ES-I3 (cell line): ENCODE results near the gene GAS7.
"Not testable (repeated sequence)": the region's sequence is repeated elsewhere in the genome, so short reads cannot be mapped to it uniquely, and the experiment has no call there.

Experiments
- H3K36me3 ChIP-seq: 2 replicates; pipeline ENCODE4 v1.6.1; 2013; ENCODE audit warnings: mild to moderate bottlenecking, low read length, control low read depth, moderate library complexity; ENCODE audit not compliant: insufficient read depth
- H3K4me1 ChIP-seq: 2 replicates; pipeline ENCODE4 v1.6.1; 2013; ENCODE audit warnings: mild to moderate bottlenecking, control low read depth, low read length; ENCODE audit not compliant: insufficient read depth
- H3K9ac ChIP-seq: 2 replicates; pipeline ENCODE4 v1.6.1; 2013; ENCODE audit warnings: low read depth, mild to moderate bottlenecking, low read length, moderate library complexity
- H3K9me3 ChIP-seq: 2 replicates; pipeline ENCODE4 v1.6.1; 2013; ENCODE audit warnings: mild to moderate bottlenecking, low read length, moderate library complexity; ENCODE audit not compliant: control insufficient read depth, insufficient read depth

GAS7 gene

DNA sequence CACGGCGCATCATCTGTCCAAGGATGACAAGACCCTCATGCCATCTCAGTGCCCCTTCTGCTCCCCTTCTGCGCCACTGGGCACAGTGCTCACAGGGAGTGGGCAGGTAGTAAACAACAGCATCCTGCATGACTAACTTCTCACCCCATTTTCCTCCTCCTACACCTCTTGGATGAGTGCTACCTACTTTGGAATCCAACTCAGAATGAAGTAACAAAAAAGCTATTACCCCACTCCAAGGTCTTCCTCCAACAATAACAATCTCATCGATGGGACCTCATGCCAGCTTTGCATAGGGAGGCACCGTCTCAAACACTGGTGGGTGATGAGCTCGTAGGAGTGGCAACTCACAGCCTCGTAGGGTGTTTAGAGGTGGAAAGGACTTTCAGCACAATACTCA is 194.7 kb downstream of the GAS7 start:
- Histone ChIP-seq H3K36me3 (no peaks in the 10 kb centered on the region), H3K9me3 (no peaks in the 10 kb centered on the region), H3K9ac (no peak overlapping the region), H3K4me1 (no peaks in the 10 kb centered on the region)

DNA sequence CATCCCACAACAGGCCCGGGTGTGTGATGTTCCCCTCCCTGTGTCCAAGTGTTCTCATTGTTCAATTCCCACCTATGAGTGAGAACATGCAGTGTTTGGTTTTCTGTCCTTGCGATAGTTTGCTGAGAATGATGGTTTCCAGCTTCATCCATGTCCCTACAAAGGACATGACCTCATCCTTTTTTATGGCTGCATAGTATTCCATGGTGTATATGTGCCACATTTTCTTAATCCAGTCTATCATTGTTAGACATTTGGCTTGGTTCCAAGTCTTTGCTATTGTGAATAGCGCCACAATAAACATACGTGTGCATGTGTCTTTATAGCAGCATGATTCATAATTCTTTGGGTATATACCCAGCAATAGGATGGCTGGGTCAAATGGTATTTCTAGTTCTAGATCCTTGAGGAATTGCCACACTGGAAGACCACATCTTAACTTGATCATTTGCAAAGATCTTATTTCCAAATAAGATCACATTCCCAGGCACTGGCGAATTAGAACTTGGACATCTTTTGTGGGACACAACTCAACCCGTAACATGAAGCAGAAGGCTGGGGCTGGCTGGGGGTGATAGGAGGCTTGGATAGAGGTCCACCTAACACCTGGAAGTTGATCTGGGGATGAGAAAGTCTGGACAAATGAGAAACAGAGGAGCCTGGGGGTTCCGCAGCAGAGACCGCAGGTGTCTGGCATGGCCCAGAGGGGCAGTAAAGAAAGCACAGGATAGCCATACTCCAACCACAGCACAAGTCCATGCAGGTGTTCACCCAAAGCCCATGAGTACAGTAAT is 195.6 kb downstream of the GAS7 start:
- not testable (repeated sequence) for H3K9ac ChIP-seq, H3K9me3 ChIP-seq, H3K4me1 ChIP-seq, H3K36me3 ChIP-seq

GRCh38 chr17:10001306-10001873 is 197.0 kb downstream of the GAS7 start:
- no peaks in the 10 kb centered on the region for H3K9me3 ChIP-seq
- H3K36me3 ChIP-seq, result no peaks in the 10 kb centered on the region
- H3K9ac ChIP-seq, result no peak overlapping the region
- H3K4me1 ChIP-seq, result no peaks in the 10 kb centered on the region

GRCh38 chr17:9999919-10000695 is 198.3 kb downstream of the GAS7 start:
- Histone ChIP-seq H3K9me3 (no peaks in the 10 kb centered on the region), H3K36me3 (no peaks in the 10 kb centered on the region), H3K9ac (no peak overlapping the region), H3K4me1 (no peaks in the 10 kb centered on the region)

- Histone ChIP-seq H3K4me1 (no peaks in the 10 kb centered on the region), H3K9ac (no peak overlapping the region), H3K36me3 (no peaks in the 10 kb centered on the region), H3K9me3 (no peaks in the 10 kb centered on the region)
These were observed 200.3 kb downstream of the GAS7 start for GRCh38 chr17:9998060-9998459.

DNA sequence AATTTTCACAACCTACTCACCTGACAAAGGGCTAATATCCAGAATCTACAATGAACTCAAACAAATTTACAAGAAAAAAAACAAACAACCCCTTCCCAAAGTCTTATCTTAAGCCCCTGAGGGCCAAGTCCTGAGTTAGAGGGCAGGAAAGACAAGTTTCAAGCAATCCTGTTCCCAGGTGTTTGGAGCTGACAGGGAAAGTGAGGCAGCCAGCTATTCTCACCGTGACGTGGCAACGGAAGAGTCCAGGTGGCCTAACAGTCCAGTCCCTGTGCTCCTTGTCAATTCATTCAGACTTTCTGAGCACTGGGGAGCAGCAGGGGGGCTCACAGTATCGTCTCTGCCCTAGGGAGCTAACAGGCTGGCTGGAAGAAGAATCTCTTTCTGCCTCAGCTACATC is 203.6 kb downstream of the GAS7 start:
- Histone ChIP-seq H3K9me3 (no peaks in the 10 kb centered on the region), H3K36me3 (no peaks in the 10 kb centered on the region), H3K9ac (no peak overlapping the region), H3K4me1 (no peaks in the 10 kb centered on the region)

DNA sequence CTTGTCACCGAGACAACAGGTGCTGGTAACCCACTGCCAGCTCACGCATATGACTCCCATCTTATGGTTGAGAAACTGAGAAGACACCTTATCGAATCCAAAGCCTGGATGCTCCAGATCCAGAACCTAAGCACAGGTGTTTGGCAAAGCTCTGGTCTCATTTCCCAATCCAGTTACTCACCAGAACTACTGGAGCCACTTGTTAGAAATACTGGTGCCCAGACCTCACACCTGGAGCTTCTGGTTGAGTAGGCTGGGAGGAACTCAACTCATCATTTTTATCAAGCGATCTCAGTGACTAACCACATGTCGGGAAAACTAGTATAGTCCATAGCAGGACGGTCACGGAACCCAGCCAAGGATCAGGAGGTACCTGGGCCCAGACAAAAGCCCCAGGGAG is 206.6 kb downstream of the GAS7 start:
- H3K9me3 ChIP-seq, result no peaks in the 10 kb centered on the region
- H3K4me1 ChIP-seq, result peaks cover 4% of the 10 kb centered on the region
- no peak overlapping the region for H3K9ac ChIP-seq
- H3K36me3 ChIP-seq, result no peaks in the 10 kb centered on the region

- no peak overlapping the region for H3K9ac ChIP-seq
These were observed 207.1 kb downstream of the GAS7 start for GRCh38 chr17:9991351-9991750.

DNA sequence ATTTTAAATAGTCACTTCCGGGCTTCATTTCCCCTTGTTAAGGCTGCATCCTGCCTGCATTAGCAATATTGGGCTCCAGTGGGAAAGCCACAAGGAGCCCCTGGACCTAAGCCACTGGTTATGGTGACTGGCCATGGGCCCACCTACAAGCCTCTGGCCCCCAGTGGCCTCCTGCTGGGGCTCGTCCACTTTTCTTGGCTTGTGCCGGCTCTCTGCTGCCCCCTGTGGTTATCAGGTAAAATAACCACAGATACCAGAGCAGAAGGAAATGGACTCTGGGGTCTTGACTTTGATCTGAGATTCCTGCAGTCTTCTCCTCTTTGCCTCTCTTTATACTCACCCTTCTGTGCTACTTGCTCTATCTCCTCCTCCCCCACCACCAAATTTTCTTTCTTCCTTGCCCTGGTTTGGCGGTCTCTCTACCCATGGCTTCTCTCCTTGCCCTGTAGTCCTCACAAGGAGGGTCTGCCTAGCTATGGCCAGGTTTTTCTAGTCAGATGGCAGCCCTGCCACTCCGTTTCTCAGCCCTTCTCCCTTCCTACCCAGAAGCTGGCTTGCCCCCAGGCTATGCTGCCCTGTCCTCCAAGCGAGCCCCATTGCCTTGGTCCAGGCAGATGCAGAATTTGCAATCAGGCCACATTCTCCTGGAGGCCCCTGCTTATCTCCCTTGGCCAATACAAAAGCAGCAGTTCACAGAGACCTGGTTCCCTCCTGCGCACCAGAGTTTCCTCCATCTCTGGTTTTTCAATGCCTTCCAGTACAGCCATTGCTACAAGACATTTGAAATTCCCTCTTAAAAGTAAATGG is 210.4 kb downstream of the GAS7 start:
- Histone ChIP-seq H3K9ac (no peak overlapping the region), H3K4me1 (peaks cover 4% of the 10 kb centered on the region), H3K36me3 (no peaks in the 10 kb centered on the region; the same call in 1 of the 2 replicates)

More at GRCh38 chr17:9991351-9991750, 207.1 kb downstream of the GAS7 start:
- Histone ChIP-seq H3K9me3 (no peaks in the 10 kb centered on the region), H3K4me1 (peaks cover 4% of the 10 kb centered on the region), H3K36me3 (no peaks in the 10 kb centered on the region)

GRCh38 chr17:9986754-9987382 is 211.5 kb downstream of the GAS7 start:
- H3K4me1 ChIP-seq, result peaks cover 4% of the 10 kb centered on the region
- no peaks in the 10 kb centered on the region; the same call in 1 of the 2 replicates for H3K36me3 ChIP-seq
- H3K9ac ChIP-seq, result no peak overlapping the region
- no peaks in the 10 kb centered on the region for H3K9me3 ChIP-seq

More for the DNA sequence above, 210.4 kb downstream of the GAS7 start:
- no peaks in the 10 kb centered on the region for H3K9me3 ChIP-seq

GRCh38 chr17:9985646-9986045 is 212.8 kb downstream of the GAS7 start:
- H3K4me1 ChIP-seq, result peaks cover 4% of the 10 kb centered on the region
- H3K9ac ChIP-seq, result no peak overlapping the region
- no peaks in the 10 kb centered on the region; the same call in 1 of the 2 replicates for H3K36me3 ChIP-seq
- no peaks in the 10 kb centered on the region for H3K9me3 ChIP-seq

DNA sequence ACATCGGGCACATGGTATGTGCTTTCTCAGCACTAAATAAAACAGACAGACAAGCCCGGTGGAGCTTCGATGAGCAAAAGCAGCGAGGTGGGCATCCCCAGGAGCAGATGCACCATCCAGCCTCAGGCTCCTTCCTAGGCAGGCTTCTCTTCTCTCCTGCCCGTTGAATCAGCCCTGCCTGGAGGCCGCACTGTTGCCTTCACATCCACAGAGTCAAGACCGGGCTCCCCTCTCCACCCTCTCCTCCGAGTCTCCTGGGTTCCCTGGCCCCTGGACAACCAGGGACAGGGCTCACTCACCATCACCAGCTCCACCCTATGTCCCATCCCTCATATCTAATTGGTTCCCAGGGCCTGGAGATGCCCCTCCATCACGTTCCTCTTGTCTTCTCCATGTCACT is 213.6 kb downstream of the GAS7 start:
- H3K4me1 ChIP-seq, result peaks cover 4% of the 10 kb centered on the region
- H3K9me3 ChIP-seq, result no peaks in the 10 kb centered on the region
- H3K36me3 ChIP-seq, result no peaks in the 10 kb centered on the region; the same call in 1 of the 2 replicates
- no peak overlapping the region for H3K9ac ChIP-seq

- no peaks in the 10 kb centered on the region for H3K9me3 ChIP-seq
- H3K9ac ChIP-seq, result no peak overlapping the region
- H3K4me1 ChIP-seq, result no peaks in the 10 kb centered on the region
- H3K36me3 ChIP-seq, result no peaks in the 10 kb centered on the region; the same call in 1 of the 2 replicates
These were observed 216.2 kb downstream of the GAS7 start for GRCh38 chr17:9982159-9982558.
